Hepatocyte (in vitro differentiated cells): ENCODE data around the gene PZP. TPM values are rescaled to one million over a fixed set of nuclear protein-coding genes. Genes with fewer than 3 reads are reported as not detected.

Experiments
- DNase-seq: peaks from one replicate; pipeline ENCODE4 v3.0.0-alpha.2; 2016; ENCODE audit warnings: low spot score
- H2AFZ ChIP-seq: fragments of 200-600 bp; sonication (generic); 2 replicates; pipeline ENCODE4 v1.6.0; 2016; ENCODE audit warnings: antibody characterized with exemption, mild to moderate bottlenecking
- H3K27ac ChIP-seq: fragments of 200-600 bp; sonication (generic); 2 replicates; pipeline ENCODE4 v1.5.1; 2016; ENCODE audit warnings: mild to moderate bottlenecking
- H3K27me3 ChIP-seq: fragments of 200-600 bp; sonication (generic); 2 replicates; pipeline ENCODE4 v1.6.1; 2016
- H3K36me3 ChIP-seq: fragments of 200-600 bp; sonication (generic); replicated peaks from 2 replicates; pipeline ENCODE4 v1.5.1; 2016; ENCODE audit warnings: low read depth; ENCODE audit not compliant: insufficient read depth
- H3K4me1 ChIP-seq: fragments of 200-600 bp; sonication (generic); 2 replicates; pipeline ENCODE4 v1.5.1; 2016; ENCODE audit warnings: mild to moderate bottlenecking, moderate library complexity; ENCODE audit not compliant: insufficient read depth
- H3K4me2 ChIP-seq: fragments of 200-600 bp; sonication (generic); 2 replicates; pipeline ENCODE4 v1.6.0; 2016
- H3K4me3 ChIP-seq: fragments of 200-600 bp; sonication (generic); 2 replicates; pipeline ENCODE4 v1.5.1; 2016; ENCODE audit warnings: mild to moderate bottlenecking
- H3K79me2 ChIP-seq: fragments of 200-600 bp; sonication (generic); 2 replicates; pipeline ENCODE4 v1.6.0; 2017; ENCODE audit warnings: mild to moderate bottlenecking
- H3K9me2 ChIP-seq: fragments of 200-600 bp; sonication (generic); replicated peaks from 2 replicates; pipeline ENCODE4 v1.6.0; 2017; ENCODE audit warnings: mild to moderate bottlenecking; ENCODE audit not compliant: insufficient read depth
- H3K9me3 ChIP-seq: fragments of 200-600 bp; sonication (generic); 2 replicates; pipeline ENCODE4 v1.5.1; 2016; ENCODE audit warnings: low read depth, mild to moderate bottlenecking
- H4K20me1 ChIP-seq: fragments of 200-600 bp; sonication (generic); 2 replicates; pipeline ENCODE4 v1.6.0; 2016; ENCODE audit warnings: mild to moderate bottlenecking; ENCODE audit not compliant: insufficient read depth, poor library complexity, severe bottlenecking
- EZH2 ChIP-seq: fragments of 200-600 bp; sonication (generic); IDR thresholded peaks from 2 replicates; pipeline ENCODE4 v1.6.1; 2016; ENCODE audit warnings: antibody characterized with exemption, mild to moderate bottlenecking, borderline replicate concordance
- EZH2phosphoT487 ChIP-seq: fragments of 200-600 bp; sonication (generic); IDR thresholded peaks from one replicate; pipeline ENCODE4 v1.6.1; 2018; ENCODE audit warnings: antibody characterized with exemption, mild to moderate bottlenecking, low read depth, moderate library complexity; ENCODE audit not compliant: unreplicated experiment, severe bottlenecking
- WGBS: methylation state at CpG from one replicate; pipeline ENCODE4 v1.1.6; 2016; ENCODE audit warnings: low lambda C conversion rate; ENCODE audit errors: missing lambda C conversion rate; 5-methylcytosine and 5-hydroxymethylcytosine counted together
- polyA plus RNA-seq: library from polyadenylated mRNA; unstranded; fragments of >200 nt; fragmentation: Nextera tagmentation; extraction: Ambion mirVana; gene quantifications from 2 replicates; pipeline ENCODE4 v1.2.1, GENCODE V29; 2016
- total RNA-seq: library from RNA; depleted of rRNA; stranded (reverse); fragments of >200 nt; gene quantifications from 2 replicates; pipeline ENCODE4 v1.2.3, GENCODE V29; 2014
- TF ChIP-seq, protein P1 (sequence below): fragments of 200-600 bp; sonication (generic); IDR thresholded peaks from 2 replicates; pipeline ENCODE4 v1.5.1; 2016; ENCODE audit warnings: antibody characterized with exemption, mild to moderate bottlenecking; ENCODE audit not compliant: poor library complexity

Gene PZP
- 0.08 and 0.10 TPM in 2 replicates for total RNA-seq
- polyA plus RNA-seq = 0.45 and 0.49 TPM in 2 replicates

DNA sequence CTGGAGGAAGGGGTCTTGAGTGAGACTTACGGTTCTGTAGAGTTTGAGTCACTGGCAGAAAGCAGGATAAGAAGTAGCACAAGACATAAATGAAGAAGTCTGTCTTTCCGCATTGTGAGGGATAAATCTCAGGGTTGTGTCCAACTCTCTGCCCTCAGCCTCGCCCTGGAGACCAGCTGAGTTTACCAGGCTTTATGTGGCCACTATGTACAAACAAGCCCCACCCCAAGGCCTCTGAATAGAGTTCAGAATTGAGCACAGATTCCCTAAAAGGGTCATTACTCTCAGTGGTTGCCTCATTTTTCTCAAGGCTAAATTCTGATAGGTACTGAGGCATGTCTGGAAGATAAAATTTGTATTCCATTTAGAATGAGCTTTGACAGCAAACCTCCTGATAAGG is at the start of gene PZP:
Gene PZP, minus strand, starts transcription at position 167 of the 400 bp plus-strand sequence. Its CDS starts 54 bp downstream, at position 113.
- 89% methylated on average over 3 of the region's 3 CpGs for WGBS
- Histone ChIP-seq H3K9me2 (no peaks in the 10 kb centered on the region), H3K27me3 (no peaks in the 10 kb centered on the region), H3K4me3 (no peak within 1 kb of the TSS), H3K9me3 (no peaks in the 10 kb centered on the region), H3K79me2 (no peaks in the 10 kb centered on the region), H3K4me1 (no peaks in the 10 kb centered on the region), H3K36me3 (no peaks in the 10 kb centered on the region), H3K27ac (no peak within 1 kb of the TSS), H3K4me2 (no peak within 1 kb of the TSS), H2AFZ (no peak within 1 kb of the TSS), H4K20me1 (no peaks in the 10 kb centered on the region)
- DNase-seq = no peak
- TF ChIP-seq EZH2 (no peak), EZH2phosphoT487 (no peak)
- TF ChIP-seq, protein P1, sequence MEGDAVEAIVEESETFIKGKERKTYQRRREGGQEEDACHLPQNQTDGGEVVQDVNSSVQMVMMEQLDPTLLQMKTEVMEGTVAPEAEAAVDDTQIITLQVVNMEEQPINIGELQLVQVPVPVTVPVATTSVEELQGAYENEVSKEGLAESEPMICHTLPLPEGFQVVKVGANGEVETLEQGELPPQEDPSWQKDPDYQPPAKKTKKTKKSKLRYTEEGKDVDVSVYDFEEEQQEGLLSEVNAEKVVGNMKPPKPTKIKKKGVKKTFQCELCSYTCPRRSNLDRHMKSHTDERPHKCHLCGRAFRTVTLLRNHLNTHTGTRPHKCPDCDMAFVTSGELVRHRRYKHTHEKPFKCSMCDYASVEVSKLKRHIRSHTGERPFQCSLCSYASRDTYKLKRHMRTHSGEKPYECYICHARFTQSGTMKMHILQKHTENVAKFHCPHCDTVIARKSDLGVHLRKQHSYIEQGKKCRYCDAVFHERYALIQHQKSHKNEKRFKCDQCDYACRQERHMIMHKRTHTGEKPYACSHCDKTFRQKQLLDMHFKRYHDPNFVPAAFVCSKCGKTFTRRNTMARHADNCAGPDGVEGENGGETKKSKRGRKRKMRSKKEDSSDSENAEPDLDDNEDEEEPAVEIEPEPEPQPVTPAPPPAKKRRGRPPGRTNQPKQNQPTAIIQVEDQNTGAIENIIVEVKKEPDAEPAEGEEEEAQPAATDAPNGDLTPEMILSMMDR = no peak

DNA sequence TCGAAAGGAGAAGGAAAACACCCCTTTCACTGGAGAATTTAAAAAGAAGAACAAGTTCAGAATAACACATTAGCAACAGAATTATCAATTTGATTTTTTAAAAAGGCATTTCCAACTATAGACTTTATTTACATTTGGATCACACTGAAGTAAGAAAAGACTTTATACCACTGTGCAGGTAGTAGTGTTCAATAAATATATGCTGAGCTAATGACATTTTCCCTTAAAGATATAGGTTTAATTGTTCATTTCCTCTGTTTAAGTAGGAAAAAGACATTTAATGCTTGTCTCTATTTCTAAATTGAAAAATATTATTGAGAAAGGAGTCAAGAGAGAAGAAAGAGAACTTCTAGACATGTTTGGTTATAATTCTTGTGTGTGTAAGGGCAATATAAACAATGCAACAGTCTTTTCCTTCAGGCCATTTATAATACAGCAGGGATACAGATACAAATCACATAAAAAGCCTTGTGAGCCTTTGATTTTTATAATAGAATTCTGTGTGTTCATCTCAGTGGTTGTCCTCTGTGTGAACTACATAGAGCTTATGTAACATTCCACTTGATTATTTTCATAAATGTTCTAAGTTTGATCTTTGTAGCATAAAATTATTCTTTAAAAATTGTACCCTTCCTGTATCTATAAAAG is 48.7 kb upstream of the PZP start:
- Histone ChIP-seq H3K4me1 (no peaks in the 10 kb centered on the region), H4K20me1 (no peaks in the 10 kb centered on the region), H3K27me3 (no peaks in the 10 kb centered on the region), H3K9me3 (no peaks in the 10 kb centered on the region), H3K27ac (no peak overlapping the region), H3K79me2 (no peaks in the 10 kb centered on the region), H2AFZ (no peak overlapping the region), H3K9me2 (no peaks in the 10 kb centered on the region), H3K4me3 (no peak overlapping the region), H3K36me3 (no peaks in the 10 kb centered on the region), H3K4me2 (no peak overlapping the region)
- no peak for DNase-seq
- TF ChIP-seq, protein P1 = no peak
- TF ChIP-seq EZH2 = no peak
- no peak for TF ChIP-seq EZH2phosphoT487
- 70% methylated on average over 1 of the region's 1 CpG for WGBS

DNA sequence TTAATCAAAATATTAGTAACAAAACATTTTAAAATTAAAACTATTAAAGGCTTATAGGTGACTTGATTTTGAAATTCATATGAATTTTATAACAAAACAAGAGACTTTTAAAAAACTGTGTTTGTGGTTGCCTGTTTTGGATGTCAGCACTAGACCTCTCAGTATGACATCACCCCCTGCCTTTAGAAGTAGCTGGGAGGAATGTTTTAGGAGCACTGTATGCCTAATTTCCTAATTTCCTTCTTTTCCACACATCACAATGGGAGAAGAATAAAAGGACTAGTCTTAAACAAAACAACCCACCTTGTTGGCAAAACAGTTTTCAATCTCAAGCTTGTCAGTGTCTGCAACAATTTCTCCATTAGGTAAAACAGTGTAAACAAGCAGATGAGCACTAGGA is 48.1 kb upstream of the PZP start:
- Histone ChIP-seq H3K27ac (no peak overlapping the region), H2AFZ (no peak overlapping the region), H3K79me2 (no peaks in the 10 kb centered on the region), H3K9me2 (no peaks in the 10 kb centered on the region), H3K4me3 (no peak overlapping the region), H3K4me2 (no peak overlapping the region), H3K4me1 (no peaks in the 10 kb centered on the region), H3K9me3 (no peaks in the 10 kb centered on the region), H4K20me1 (no peaks in the 10 kb centered on the region), H3K27me3 (no peaks in the 10 kb centered on the region), H3K36me3 (no peaks in the 10 kb centered on the region)
- DNase-seq = no peak
- TF ChIP-seq EZH2phosphoT487 = no peak
- TF ChIP-seq, protein P1 = no peak
- no peak for TF ChIP-seq EZH2
